SK-N-SH (cell line): ENCODE results near the gene ZNF576. TPM values are rescaled to one million over a fixed set of nuclear protein-coding genes. Genes with fewer than 3 reads are reported as not detected.
A peak's percentile ranks its signal among the peaks of the same experiment; 100 is the strongest.

ENCODE experiments used
- CTCF ChIA-PET: fragments of 300-600, 350-600 bp; formaldehyde crosslinking; extraction: SDS; loops from one replicate; lab custom pipeline; 2021; lab: Yijun Ruan, JAX
- POLR2A ChIA-PET: fragments of 350-600 bp; sonication (Branson Sonifier 250); formaldehyde crosslinking; extraction: SDS; loops from one replicate; lab custom pipeline; 2020; ENCODE audit warnings: antibody characterized with exemption, inconsistent platforms; lab: Yijun Ruan, JAX
- DNase-seq: peaks from one replicate; pipeline ENCODE4 v3.0.0; 2012
- H2AFZ ChIP-seq: fragments of 200-600 bp; sonication (generic); 2 replicates; pipeline ENCODE4 v1.8.1; 2016; ENCODE audit warnings: antibody characterized with exemption, mild to moderate bottlenecking, low read depth
- H3F3A ChIP-seq: fragments of 200-600 bp; sonication (generic); replicated peaks from 2 replicates; pipeline ENCODE3; 2016; ENCODE audit warnings: antibody characterized with exemption, mild to moderate bottlenecking; ENCODE audit not compliant: insufficient read depth
- H3K27ac ChIP-seq, 2 experiments: fragments of 200-500 bp in 1 of 2; fragments of 200-600 bp in 1 of 2; sonication (Bioruptor generic) in 1 of 2; sonication (generic), shearing (Covaris generic) in 1 of 2; 2 replicates each; pipeline versions ENCODE4 v1.5.1 to v1.6.1; 2014 to 2016; ENCODE audit warnings: low read depth in 2 of 2, inconsistent platforms in 1 of 2, low read length in 1 of 2, mild to moderate bottlenecking in 1 of 2, mixed read lengths in 1 of 2
- H3K27me3 ChIP-seq: fragments of 200-600 bp; sonication (generic), shearing (Covaris generic); 2 replicates; pipeline ENCODE4 v1.6.1; 2016; ENCODE audit warnings: mixed run types; ENCODE audit not compliant: insufficient read depth
- H3K36me3 ChIP-seq, 2 experiments: fragments of 200-500 bp in 1 of 2; fragments of 200-600 bp in 1 of 2; sonication (Bioruptor generic) in 1 of 2; sonication (generic) in 1 of 2; replicated peaks in 1 of 2; 2 replicates each; pipeline versions ENCODE3 to v1.5.1; 2014 to 2016; ENCODE audit warnings: low read length in 1 of 2, mild to moderate bottlenecking in 1 of 2; ENCODE audit not compliant: insufficient read depth in 2 of 2, control insufficient read depth in 1 of 2
- H3K4me1 ChIP-seq, 2 experiments: fragments of 200-500 bp in 1 of 2; fragments of 200-600 bp in 1 of 2; sonication (Bioruptor generic) in 1 of 2; sonication (generic), shearing (Covaris generic) in 1 of 2; 2 replicates each; pipeline versions ENCODE4 v1.5.1 to v1.6.1; 2014 to 2016; ENCODE audit warnings: low read depth in 1 of 2, low read length in 1 of 2, mixed run types in 1 of 2; ENCODE audit not compliant: insufficient read depth in 2 of 2, control insufficient read depth in 1 of 2
- H3K4me2 ChIP-seq: fragments of 200-600 bp; sonication (generic), shearing (Covaris generic); 2 replicates; pipeline ENCODE4 v1.6.1; 2017; ENCODE audit warnings: mixed run types
- H3K4me3 ChIP-seq, 2 experiments: fragments of 200-500 bp in 1 of 2; fragments of 200-600 bp in 1 of 2; sonication (Bioruptor generic) in 1 of 2; sonication (generic), shearing (Covaris generic) in 1 of 2; 2 replicates each; pipeline versions ENCODE4 v1.5.1 to v1.8.1; 2014 to 2016; ENCODE audit warnings: low read depth in 2 of 2, inconsistent platforms in 1 of 2, low read length in 1 of 2, mild to moderate bottlenecking in 1 of 2, mixed read lengths in 1 of 2, moderate library complexity in 1 of 2
- H3K79me2 ChIP-seq: fragments of 200-600 bp; sonication (generic); 2 replicates; pipeline ENCODE4 v1.8.1; 2017; ENCODE audit warnings: mild to moderate bottlenecking; ENCODE audit not compliant: insufficient read depth
- H3K9ac ChIP-seq: fragments of 200-600 bp; sonication (generic); 2 replicates; pipeline ENCODE4 v1.6.1; 2017; ENCODE audit warnings: mixed run types
- H3K9me2 ChIP-seq: fragments of 200-600 bp; sonication (generic); 2 replicates; pipeline ENCODE4 v1.6.1; 2017; ENCODE audit warnings: mixed run types
- H3K9me3 ChIP-seq: fragments of 200-600 bp; sonication (generic); 2 replicates; pipeline ENCODE4 v1.6.1; 2017; ENCODE audit warnings: mixed run types, mild to moderate bottlenecking, moderate library complexity
- H4K20me1 ChIP-seq: fragments of 200-600 bp; sonication (generic); 2 replicates; pipeline ENCODE4 v1.6.1; 2017; ENCODE audit warnings: mild to moderate bottlenecking, mixed run types; ENCODE audit not compliant: insufficient read depth
- ELF1 ChIP-seq: IDR thresholded peaks from 2 replicates; pipeline ENCODE4 v1.4.0; 2012
- FOXM1 ChIP-seq: IDR thresholded peaks from 2 replicates; pipeline ENCODE4 v1.4.0; 2012; ENCODE audit warnings: low read depth, mild to moderate bottlenecking
- GABPA ChIP-seq: IDR thresholded peaks from 2 replicates; pipeline ENCODE4 v1.4.0; 2012; ENCODE audit warnings: low read depth, mild to moderate bottlenecking
- IRF3 ChIP-seq: fragments of 150-350 bp; IDR thresholded peaks from 2 replicates; pipeline ENCODE4 v1.6.1; 2016; ENCODE audit warnings: mild to moderate bottlenecking, low read depth, low read length
- JUND ChIP-seq: IDR thresholded peaks from 2 replicates; pipeline ENCODE4 v1.4.0; 2012
- RCOR1 ChIP-seq: fragments of 150-350 bp; IDR thresholded peaks from 2 replicates; pipeline ENCODE4 v1.6.1; 2017; ENCODE audit warnings: antibody characterized with exemption, low read length
- REST ChIP-seq: IDR thresholded peaks from 2 replicates; pipeline ENCODE4 v1.6.1; 2012; ENCODE audit warnings: mild to moderate bottlenecking, low read depth, low read length, moderate library complexity
- RFX5 ChIP-seq: IDR thresholded peaks from 2 replicates; pipeline ENCODE4 v1.6.1; 2012; ENCODE audit warnings: mild to moderate bottlenecking, improper control_type of control experiment, low read length
- SIN3A ChIP-seq: IDR thresholded peaks from 2 replicates; pipeline ENCODE4 v1.6.1; 2012; ENCODE audit warnings: low read depth, mild to moderate bottlenecking, low read length, moderate library complexity, borderline replicate concordance
- SMC3 ChIP-seq: IDR thresholded peaks from 2 replicates; pipeline ENCODE4 v1.6.1; 2012; ENCODE audit warnings: low read depth, low read length, improper control_type of control experiment
- TAF1 ChIP-seq: IDR thresholded peaks from 2 replicates; pipeline ENCODE4 v1.6.1; 2012; ENCODE audit warnings: low read depth, mild to moderate bottlenecking, low read length, moderate library complexity, borderline replicate concordance
- USF1 ChIP-seq: IDR thresholded peaks from 2 replicates; pipeline ENCODE4 v1.4.0; 2012; ENCODE audit warnings: low read depth, borderline replicate concordance
- USF2 ChIP-seq: fragments of 150-350 bp; IDR thresholded peaks from 2 replicates; pipeline ENCODE4 v1.6.1; 2017; ENCODE audit warnings: antibody characterized with exemption, low read length, low read depth, borderline replicate concordance
- ZBTB33 ChIP-seq: IDR thresholded peaks from 2 replicates; pipeline ENCODE4 v1.4.0; 2012; ENCODE audit warnings: low read depth, borderline replicate concordance
- WGBS: methylation state at CpG from one replicate; pipeline ENCODE4 v1.1.6; 2017; ENCODE audit warnings: low lambda C conversion rate; 5-methylcytosine and 5-hydroxymethylcytosine counted together
- polyA plus RNA-seq, 3 experiments: library from polyadenylated mRNA; depleted of rRNA; stranded (reverse); fragments of >200 nt; gene quantifications; 2 replicates each; pipeline ENCODE4 v1.2.3, GENCODE V29; 2012

The ZNF576 gene
- polyA plus RNA-seq, 1 of the 3 experiments (the other 2 are of a cell fraction) = 12.8 TPM

- no peak for TF ChIP-seq USF1
- TF ChIP-seq, all 33 proteins: peak for 0
Measured at GRCh38 chr19:43626838-43627237, 30.4 kb downstream of the ZNF576 start (continued).

- no peak for TF ChIP-seq SMC3
- peak; percentile 59; the same call in 1 of the 2 replicates for TF ChIP-seq USF1
- TF ChIP-seq ZBTB33 = no peak
- H2AFZ ChIP-seq = no peak overlapping the region
- H3F3A ChIP-seq = no peaks in the 10 kb centered on the region
- H3K9me2 ChIP-seq = no peaks in the 10 kb centered on the region
- ChIA-PET POLR2A (interaction anchor here (0.6 kb wide), 1 partner anchor 15 kb away, joined by 4 read pairs; no protein-coding TSS in a partner anchor), CTCF (interaction anchor here (1.2 kb wide), 1 partner anchor 74 kb away, joined by 4 read pairs; no protein-coding TSS in a partner anchor)
- no peaks in the 10 kb centered on the region for H3K79me2 ChIP-seq
- WGBS = 97% methylated on average over 3 of the region's 3 CpGs
- no peaks in the 10 kb centered on the region for H3K27me3 ChIP-seq
- H3K4me1 ChIP-seq = no peaks in the 10 kb centered on the region
- no peak overlapping the region for H3K4me3 ChIP-seq
- H3K27ac ChIP-seq = no peak overlapping the region
- no peak overlapping the region for H3K9ac ChIP-seq
- no peak overlapping the region for H3K4me2 ChIP-seq
- H4K20me1 ChIP-seq = no peaks in the 10 kb centered on the region
- no peaks in the 10 kb centered on the region for H3K9me3 ChIP-seq
- DNase-seq = no peak
- peaks cover 0 to 3% of the 10 kb centered on the region in 2 experiments for H3K36me3 ChIP-seq
Measured at GRCh38 chr19:43628646-43629326, 32.4 kb downstream of the ZNF576 start.

GRCh38 chr19:43631491-43631890 lies 35.1 kb downstream of the ZNF576 start:
- Histone ChIP-seq H3K9ac (no peak overlapping the region), H2AFZ (no peak overlapping the region), H3K9me3 (no peaks in the 10 kb centered on the region), H3F3A (no peaks in the 10 kb centered on the region), H3K79me2 (no peaks in the 10 kb centered on the region), H3K27me3 (no peaks in the 10 kb centered on the region), H3K27ac (no peak overlapping the region), H4K20me1 (no peaks in the 10 kb centered on the region), H3K36me3 (no peaks in the 10 kb centered on the region), H3K4me2 (no peak overlapping the region), H3K4me1 (no peaks in the 10 kb centered on the region; a peak in 1 of 4 replicates), H3K9me2 (no peaks in the 10 kb centered on the region), H3K4me3 (no peak overlapping the region)
- ChIA-PET CTCF (interaction anchor here (0.8 kb wide), 1 partner anchor 184 kb away, joined by 3 read pairs; no protein-coding TSS in a partner anchor), POLR2A (no interaction called here)
- no peak for DNase-seq
- 95% methylated on average over 5 of the region's 5 CpGs for WGBS
- no peak for TF ChIP-seq SIN3A
- TF ChIP-seq GABPA = no peak
- TF ChIP-seq REST = no peak
- no peak for TF ChIP-seq RFX5
- no peak for TF ChIP-seq TAF1
- TF ChIP-seq USF2 = no peak
- no peak for TF ChIP-seq ELF1
- TF ChIP-seq JUND = no peak
- TF ChIP-seq SMC3 = no peak
- no peak for TF ChIP-seq FOXM1
- TF ChIP-seq RCOR1 = no peak
- no peak for TF ChIP-seq IRF3
